Measurements from ENCODE around the gene FOXP1. TPM values are rescaled to one million over a fixed set of nuclear protein-coding genes. Genes with fewer than 3 reads are reported as not detected.

The FOXP1 gene
- total and polyA plus RNA-seq, 2 of the 8 experiments (the other 6 are each of a cell fraction or from before 2014, with no cell fraction given) = 13.9 to 25.4 TPM

DNA sequence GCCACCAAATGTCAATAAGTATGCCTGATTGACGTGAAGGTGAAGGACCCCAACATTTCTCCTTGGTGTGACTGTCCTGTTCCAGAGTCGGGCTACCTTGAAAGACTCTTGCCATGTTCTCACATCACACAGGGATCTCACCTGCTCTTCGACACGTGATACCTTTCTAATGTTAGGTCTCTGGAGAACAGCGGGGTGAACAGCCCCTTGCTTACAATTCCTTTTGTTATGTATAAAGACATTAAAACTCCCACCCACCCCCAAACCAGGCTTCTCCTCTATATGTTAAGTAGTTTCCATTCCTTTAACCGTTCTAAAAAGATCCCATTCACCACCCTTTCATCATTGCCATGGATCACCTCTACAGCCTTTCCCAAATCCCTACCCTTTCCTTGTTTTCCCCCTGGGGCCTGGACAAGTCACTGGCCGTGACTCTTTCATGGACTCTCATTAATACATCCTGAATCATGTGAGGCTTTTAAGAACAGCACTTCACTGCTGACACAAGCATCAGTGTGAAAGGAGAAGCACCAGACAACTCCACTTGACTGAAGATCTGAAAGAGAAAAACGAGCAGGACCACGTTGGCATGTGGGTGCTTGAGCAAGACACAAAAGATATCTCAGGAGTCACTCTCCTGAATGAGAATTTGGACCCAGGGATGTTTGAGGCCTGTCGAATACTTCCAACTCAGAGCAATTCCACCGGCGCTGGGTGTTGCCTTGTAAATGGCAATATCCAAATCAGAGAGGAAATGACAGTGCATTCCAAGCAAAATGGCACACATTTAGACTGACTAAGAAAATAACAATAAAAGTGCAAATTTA, 115.0 kb downstream of the FOXP1 start (continued):
- no peak for TF ChIP-seq SAP30 (IDR thresholded peaks at IDR 0.05; ENCODE audit: insufficient read depth, insufficient replicate concordance, low read length)

Measured in H1 (cell line).